GM12878 (cell line): ENCODE data around the gene RACK1. TPM values are rescaled to one million over a fixed set of nuclear protein-coding genes. Genes with fewer than 3 reads are reported as not detected.
A peak's percentile ranks its signal among the peaks of the same experiment; 100 is the strongest.

Source experiments
- BHLHE40 ChIP-seq, 2 experiments: fragments of 450-650 bp in 1 of 2; IDR thresholded peaks; 2 replicates each; pipeline ENCODE4 v1.6.1; 2011 to 2017; ENCODE audit warnings: low read depth in 2 of 2, borderline replicate concordance in 1 of 2, improper control_type of control experiment in 1 of 2, low read length in 1 of 2, mild to moderate bottlenecking in 1 of 2
- CBX5 ChIP-seq: sonication (generic); IDR thresholded peaks from 2 replicates; pipeline ENCODE4 v1.6.1; 2016; ENCODE audit warnings: low read depth, moderate library complexity, mild to moderate bottlenecking, inconsistent platforms
- CREB1 ChIP-seq: IDR thresholded peaks from 2 replicates; pipeline ENCODE4 v1.6.1; 2012; ENCODE audit warnings: low read depth, mild to moderate bottlenecking, inconsistent platforms
- IKZF1 ChIP-seq: fragments of 450-650 bp; conservative IDR thresholded peaks from 2 replicates; pipeline ENCODE4 v1.6.1; 2017; ENCODE audit warnings: antibody characterized with exemption, mild to moderate bottlenecking
- IKZF2 ChIP-seq, 2 experiments: fragments of 450-650 bp; IDR thresholded peaks; 2 replicates each; pipeline ENCODE4 v1.6.1; 2017; ENCODE audit warnings: mild to moderate bottlenecking in 2 of 2, moderate library complexity in 2 of 2
- KAT2A ChIP-seq: conservative IDR thresholded peaks from 2 replicates; pipeline ENCODE4 v1.6.1; 2011; ENCODE audit warnings: low read depth, low read length; ENCODE audit not compliant: control insufficient read depth
- MAX ChIP-seq: IDR thresholded peaks from 2 replicates; pipeline ENCODE4 v1.6.1; 2012; ENCODE audit warnings: low read depth, low read length, improper control_type of control experiment
- NR2C2 ChIP-seq: IDR thresholded peaks from 2 replicates; pipeline ENCODE4 v1.6.1; 2011; ENCODE audit warnings: borderline replicate concordance, low read depth; ENCODE audit not compliant: control insufficient read depth, insufficient read length
- PRDM15 ChIP-seq: fragments of 450-650 bp; formaldehyde crosslinking; IDR thresholded peaks from 2 replicates; pipeline ENCODE4 v1.4.0; 2020; ENCODE audit warnings: mild to moderate bottlenecking, moderate library complexity
- SMAD5 ChIP-seq: IDR thresholded peaks from 2 replicates; pipeline ENCODE4 v1.6.1; 2016; ENCODE audit warnings: antibody characterized with exemption, low read depth
- SUPT20H ChIP-seq: IDR thresholded peaks from 2 replicates; pipeline ENCODE4 v1.6.1; 2011; ENCODE audit warnings: low read depth, mild to moderate bottlenecking, low read length, moderate library complexity, borderline replicate concordance; ENCODE audit not compliant: control insufficient read depth
- TBL1XR1 ChIP-seq: IDR thresholded peaks from 2 replicates; pipeline ENCODE4 v1.6.1; 2012; ENCODE audit warnings: low read depth, low read length, improper control_type of control experiment
- YBX1 ChIP-seq: fragments of 450-650 bp; IDR thresholded peaks from 2 replicates; pipeline ENCODE4 v1.6.1; 2016; ENCODE audit warnings: antibody characterized with exemption
- ZNF24 ChIP-seq: fragments of 450-650 bp; IDR thresholded peaks from 2 replicates; pipeline ENCODE4 v1.6.1; 2017; ENCODE audit warnings: antibody characterized with exemption, mild to moderate bottlenecking
- ZNF687 ChIP-seq: fragments of 450-650 bp; IDR thresholded peaks from 2 replicates; pipeline ENCODE4 v1.6.1; 2017; ENCODE audit warnings: mild to moderate bottlenecking, moderate library complexity
- ZZZ3 ChIP-seq: IDR thresholded peaks from 2 replicates; pipeline ENCODE4 v1.6.1; 2011; ENCODE audit warnings: low read depth; ENCODE audit not compliant: control insufficient read depth, insufficient read length
- polyA plus RNA-seq, 11 experiments: library from polyadenylated mRNA; depleted of rRNA in 4 of 11; unstranded in 6 of 11; stranded (reverse) in 5 of 11; fragments of >200 nt; fragmentation: Nextera tagmentation in 4 of 11; fragmentation: Illumina TruSeq in 1 of 11; extraction: Ambion mirVana in 4 of 11; extraction: Trizol in 1 of 11; gene quantifications; 1 replicate in 1 of 11; 2 replicates in 10 of 11; pipeline versions ENCODE4 v1.2.1 to v1.2.3, GENCODE V29; 2011 to 2016; ENCODE audit warnings: inconsistent platforms in 2 of 11, missing spikeins in 2 of 11, low read depth in 1 of 11
- total RNA-seq, 4 experiments: library from RNA; depleted of rRNA in 3 of 4; stranded (reverse); fragments of >200 nt in 3 of 4; fragmentation: Illumina TruSeq in 1 of 4; extraction: Trizol in 1 of 4; gene quantifications; 2 replicates each; pipeline versions ENCODE4 v1.2.1 to v1.2.3, GENCODE V29; 2013 to 2021
- TF ChIP-seq, protein P1 (sequence below): fragments of 450-650 bp; IDR thresholded peaks from 2 replicates; pipeline ENCODE4 v1.6.1; 2018; ENCODE audit warnings: borderline replicate concordance, mild to moderate bottlenecking; ENCODE audit not compliant: partially characterized antibody
- TF ChIP-seq, protein P2 (sequence below): IDR thresholded peaks from 2 replicates; pipeline ENCODE4 v1.6.1; 2011; ENCODE audit warnings: mild to moderate bottlenecking, low read depth, low read length, moderate library complexity; ENCODE audit not compliant: insufficient replicate concordance

Gene RACK1
- total and polyA plus RNA-seq, 10 of the 15 experiments (the other 5 are each of a cell fraction or from before 2014, with no cell fraction given) = 1,365 to 6,584 (median 4,167) TPM

DNA sequence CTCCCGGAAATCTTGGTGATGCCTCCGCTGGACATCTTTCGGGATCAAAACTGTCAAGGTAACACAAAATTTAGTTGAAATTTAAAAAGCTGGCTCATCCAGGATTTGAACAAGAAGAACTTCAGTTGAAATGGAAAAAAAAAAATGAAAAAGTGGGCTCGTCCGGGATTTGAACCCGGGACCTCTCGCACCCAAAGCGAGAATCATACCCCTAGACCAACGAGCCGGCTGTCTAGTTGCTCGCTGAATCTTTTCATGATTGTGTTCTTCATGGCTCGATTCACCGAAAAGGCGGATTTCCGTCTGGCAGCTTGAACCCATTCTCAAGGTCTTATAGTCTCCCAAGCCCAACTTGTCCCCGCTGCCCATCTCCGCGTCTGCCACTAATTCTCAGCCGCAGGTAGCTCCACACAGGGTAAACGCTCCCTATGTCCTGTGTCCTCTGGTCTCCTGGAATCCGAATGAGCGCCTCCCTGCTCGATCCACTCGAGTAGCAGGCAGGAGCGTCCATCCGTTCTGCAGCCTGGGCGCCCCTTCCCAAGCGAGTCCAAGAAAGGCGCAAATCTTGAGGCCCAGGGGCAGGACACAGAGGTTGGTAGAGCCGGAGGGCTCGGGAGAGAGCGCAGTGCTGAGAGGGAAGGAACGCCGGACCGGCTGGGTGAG lies 54.9 kb downstream of the RACK1 start (continued):
- TF ChIP-seq PRDM15 (CRISPR knock-in tag) = no peak
- peak; percentile 99 for TF ChIP-seq ZNF24
- no peak for TF ChIP-seq CBX5
- peak; percentile 90 for TF ChIP-seq TBL1XR1
- no peak for TF ChIP-seq BHLHE40 (IDR thresholded peaks at IDR 0.05; ENCODE audit: borderline replicate concordance in 1 of 2, low read depth in 2 of 2, low read length in 1 of 2)
- no peak for TF ChIP-seq CREB1
- TF ChIP-seq IKZF1 = peak; percentile 45; the same call in 1 of the 2 replicates
- TF ChIP-seq, protein P1, sequence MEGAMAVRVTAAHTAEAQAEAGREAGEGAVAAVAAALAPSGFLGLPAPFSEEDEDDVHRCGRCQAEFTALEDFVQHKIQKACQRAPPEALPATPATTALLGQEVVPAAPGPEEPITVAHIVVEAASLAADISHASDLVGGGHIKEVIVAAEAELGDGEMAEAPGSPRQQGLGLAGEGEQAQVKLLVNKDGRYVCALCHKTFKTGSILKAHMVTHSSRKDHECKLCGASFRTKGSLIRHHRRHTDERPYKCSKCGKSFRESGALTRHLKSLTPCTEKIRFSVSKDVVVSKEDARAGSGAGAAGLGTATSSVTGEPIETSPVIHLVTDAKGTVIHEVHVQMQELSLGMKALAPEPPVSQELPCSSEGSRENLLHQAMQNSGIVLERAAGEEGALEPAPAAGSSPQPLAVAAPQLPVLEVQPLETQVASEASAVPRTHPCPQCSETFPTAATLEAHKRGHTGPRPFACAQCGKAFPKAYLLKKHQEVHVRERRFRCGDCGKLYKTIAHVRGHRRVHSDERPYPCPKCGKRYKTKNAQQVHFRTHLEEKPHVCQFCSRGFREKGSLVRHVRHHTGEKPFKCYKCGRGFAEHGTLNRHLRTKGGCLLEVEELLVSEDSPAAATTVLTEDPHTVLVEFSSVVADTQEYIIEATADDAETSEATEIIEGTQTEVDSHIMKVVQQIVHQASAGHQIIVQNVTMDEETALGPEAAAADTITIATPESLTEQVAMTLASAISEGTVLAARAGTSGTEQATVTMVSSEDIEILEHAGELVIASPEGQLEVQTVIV = no peak
- no peak for TF ChIP-seq KAT2A
- TF ChIP-seq IKZF2 (IDR thresholded peaks at IDR 0.05) = 0 out of 4 replicates have a peak, but pooled peaks of 1 of the 2 experiments have one; percentile 28
- TF ChIP-seq YBX1 = no peak
- TF ChIP-seq, protein P2, sequence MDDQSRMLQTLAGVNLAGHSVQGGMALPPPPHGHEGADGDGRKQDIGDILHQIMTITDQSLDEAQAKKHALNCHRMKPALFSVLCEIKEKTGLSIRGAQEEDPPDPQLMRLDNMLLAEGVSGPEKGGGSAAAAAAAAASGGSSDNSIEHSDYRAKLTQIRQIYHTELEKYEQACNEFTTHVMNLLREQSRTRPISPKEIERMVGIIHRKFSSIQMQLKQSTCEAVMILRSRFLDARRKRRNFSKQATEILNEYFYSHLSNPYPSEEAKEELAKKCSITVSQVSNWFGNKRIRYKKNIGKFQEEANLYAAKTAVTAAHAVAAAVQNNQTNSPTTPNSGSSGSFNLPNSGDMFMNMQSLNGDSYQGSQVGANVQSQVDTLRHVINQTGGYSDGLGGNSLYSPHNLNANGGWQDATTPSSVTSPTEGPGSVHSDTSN = no peak
- TF ChIP-seq SMAD5 = no peak
- no peak for TF ChIP-seq NR2C2
- peak; percentile 13; the same call in 1 of the 2 replicates for TF ChIP-seq MAX
- TF ChIP-seq ZNF687 = no peak
- no peak for TF ChIP-seq ZZZ3
- TF ChIP-seq SUPT20H = no peak
